Ascending aorta (tissue), 2 donors: ENCODE results near the gene DHRS7C. TPM values are rescaled to one million over a fixed set of nuclear protein-coding genes. Genes with fewer than 3 reads are reported as not detected.

Source experiments
- DNase-seq, 2 donors: peaks; one replicate each; pipeline ENCODE4 v3.0.0-alpha.2; 2019; ENCODE audit warnings: low spot score in 2 of 2
- H3K27ac ChIP-seq, 2 donors: fragments of 200-600 bp; sonication (generic); one replicate each; pipeline ENCODE4 v1.5.1; 2016 to 2017; ENCODE audit warnings: mild to moderate bottlenecking in 1 of 2
- H3K27me3 ChIP-seq: fragments of 200-600 bp; sonication (generic); one replicate; pipeline ENCODE4 v1.5.1; 2017
- H3K36me3 ChIP-seq, 2 donors: fragments of 200-600 bp; sonication (generic); one replicate each; pipeline ENCODE4 v1.5.1; 2016
- H3K4me1 ChIP-seq, 2 donors: fragments of 200-600 bp; sonication (generic); one replicate each; pipeline ENCODE4 v1.5.1; 2016 to 2017; ENCODE audit warnings: mild to moderate bottlenecking in 1 of 2
- H3K4me3 ChIP-seq, 2 donors: fragments of 200-600 bp; sonication (generic); one replicate each; pipeline ENCODE4 v1.5.1; 2016 to 2017; ENCODE audit warnings: mild to moderate bottlenecking in 1 of 2
- H3K9me3 ChIP-seq, 2 donors: fragments of 200-600 bp; sonication (generic); one replicate each; pipeline ENCODE4 v1.5.1; 2016
- CTCF ChIP-seq, 3 experiments: fragments of 200-600 bp in 2 of 3; fragments of 450-650 bp in 1 of 3; sonication (generic) in 2 of 3; IDR thresholded peaks; one replicate each; pipeline ENCODE4 v1.5.1; 2016 to 2019; ENCODE audit warnings: antibody characterized with exemption in 3 of 3, mild to moderate bottlenecking in 1 of 3, moderate library complexity in 1 of 3
- intact Hi-C: fragments of 100-400 bp; cut with DNase I; formaldehyde crosslinking; loops from one replicate; pipeline ENCODE4 v1.15.1; 2023
- total RNA-seq: library from RNA; depleted of rRNA; stranded (reverse); fragments of >200 nt; gene quantifications from one replicate; pipeline ENCODE4 v1.1.0, GENCODE V29; 2016

Gene DHRS7C
- total RNA-seq, 1 donor from 2014 or later: not detected

GRCh38 chr17:9783050-9783449 lies 8.3 kb downstream of the DHRS7C start:
- Histone ChIP-seq H3K27me3 (no peaks in the 10 kb centered on the region), H3K4me1 (no peaks in the 10 kb centered on the region), H3K9me3 (no peaks in the 10 kb centered on the region), H3K36me3 (no peaks in the 10 kb centered on the region), H3K4me3 (no peak overlapping the region), H3K27ac (no peak overlapping the region)
- DNase-seq: no peak
- intact Hi-C loops: no loop called here
- TF ChIP-seq CTCF (IDR thresholded peaks at IDR 0.05): no peak

- TF ChIP-seq CTCF (IDR thresholded peaks at IDR 0.05): no peak
- Histone ChIP-seq H3K4me3 (no peak overlapping the region), H3K27me3 (no peaks in the 10 kb centered on the region), H3K27ac (no peak overlapping the region), H3K36me3 (no peaks in the 10 kb centered on the region), H3K4me1 (no peaks in the 10 kb centered on the region), H3K9me3 (no peaks in the 10 kb centered on the region)
- intact Hi-C loops: no loop called here
- no peak for DNase-seq
Observed at GRCh38 chr17:9780552-9780951, 10.8 kb downstream of the DHRS7C start.

- Histone ChIP-seq H3K4me1 (no peaks in the 10 kb centered on the region), H3K27ac (no peak overlapping the region), H3K9me3 (no peaks in the 10 kb centered on the region), H3K4me3 (no peak overlapping the region), H3K36me3 (no peaks in the 10 kb centered on the region), H3K27me3 (no peaks in the 10 kb centered on the region)
- intact Hi-C loops: no loop called here
- DNase-seq: no peak
- no peak for TF ChIP-seq CTCF (IDR thresholded peaks at IDR 0.05)
Observed at GRCh38 chr17:9776911-9777310, 14.5 kb downstream of the DHRS7C start.

GRCh38 chr17:9772658-9773057 lies 18.7 kb downstream of the DHRS7C start:
- H3K27ac ChIP-seq: no peak overlapping the region

GRCh38 chr17:9771465-9771864 lies 19.9 kb downstream of the DHRS7C start:
- no peak for DNase-seq

More at GRCh38 chr17:9772658-9773057, 18.7 kb downstream of the DHRS7C start:
- DNase-seq: no peak
- no peaks in the 10 kb centered on the region for H3K4me1 ChIP-seq
- no peaks in the 10 kb centered on the region for H3K27me3 ChIP-seq
- no peak for TF ChIP-seq CTCF (IDR thresholded peaks at IDR 0.05)
- no peaks in the 10 kb centered on the region for H3K9me3 ChIP-seq
- no peak overlapping the region for H3K4me3 ChIP-seq
- no peaks in the 10 kb centered on the region for H3K36me3 ChIP-seq
- intact Hi-C loops: no loop called here

More at GRCh38 chr17:9771465-9771864, 19.9 kb downstream of the DHRS7C start:
- Histone ChIP-seq H3K4me3 (no peak overlapping the region), H3K27me3 (no peaks in the 10 kb centered on the region), H3K27ac (no peak overlapping the region), H3K4me1 (no peaks in the 10 kb centered on the region), H3K36me3 (no peaks in the 10 kb centered on the region), H3K9me3 (no peaks in the 10 kb centered on the region)
- no peak for TF ChIP-seq CTCF (IDR thresholded peaks at IDR 0.05)
- intact Hi-C loops: no loop called here
